K562 (cell line): ENCODE measurements around the gene DAB2IP. TPM values are rescaled to one million over a fixed set of nuclear protein-coding genes. Genes with fewer than 3 reads are reported as not detected.

Experiments
- ATAC-seq: fragments of 200-7000 bp; cut with Tn5 transposase; 3 replicates; pipeline ENCODE4 v1.9.1; 2020; ENCODE audit warnings: moderate library complexity
- BruUV-seq: library from RNA; stranded (reverse); fragments of 400-500 nt; replicated peaks from 2 replicates; lab custom pipeline; 2021; lab: Mats Ljungman, UMichigan
- CTCF ChIA-PET: fragments of 300-600 bp; formaldehyde crosslinking; extraction: SDS; loops from one replicate; lab custom pipeline; 2021; ENCODE audit warnings: low intra/inter-chr PET ratio; lab: Yijun Ruan, JAX
- POLR2A ChIA-PET: fragments of 300-600, 350-650 bp; sonication (Branson Sonifier 250); formaldehyde crosslinking; extraction: SDS; loops from one replicate; lab custom pipeline; 2021; ENCODE audit warnings: antibody characterized with exemption, inconsistent platforms; lab: Yijun Ruan, JAX
- DNase-seq, 4 experiments: peaks; one replicate each; pipeline versions ENCODE4 v3.0.0 to v3.0.0-alpha.2; 2011 to 2018; ENCODE audit warnings: low spot score in 3 of 4, mixed read lengths in 3 of 4; ENCODE audit errors: extremely low read depth in 1 of 4
- FAIRE-seq: peaks from 2 replicates; lab custom pipeline; 2011; peaks lifted over from hg19 to GRCh38; lab: Jason Lieb, UNC
- H2AFZ ChIP-seq: 2 replicates; pipeline ENCODE4 v1.6.0; 2011; ENCODE audit warnings: low read depth, low read length, control low read depth, inconsistent platforms
- H3K27ac ChIP-seq: fragments of 200-600 bp; 3 replicates; pipeline ENCODE4 v1.8.0; 2011; ENCODE audit warnings: low read depth, mild to moderate bottlenecking, control low read depth, inconsistent platforms, low read length, moderate library complexity, mixed read lengths; ENCODE audit errors: extremely low read depth
- H3K27me3 ChIP-seq, 2 experiments: fragments of 300-600 bp in 1 of 2; 2 replicates in 1 of 2; 3 replicates in 1 of 2; pipeline versions ENCODE4 v1.6.0 to v1.8.0; 2011; ENCODE audit warnings: inconsistent platforms in 2 of 2, low read length in 2 of 2, mild to moderate bottlenecking in 1 of 2, mixed read lengths in 1 of 2, moderate library complexity in 1 of 2; ENCODE audit not compliant: control insufficient read depth in 2 of 2, insufficient read depth in 2 of 2
- H3K36me3 ChIP-seq: fragments of 300-600 bp; 3 replicates; pipeline ENCODE4 v1.8.0; 2011; ENCODE audit warnings: mild to moderate bottlenecking, low read length, inconsistent platforms; ENCODE audit not compliant: control insufficient read depth, insufficient read depth
- H3K4me1 ChIP-seq, 2 experiments: fragments of 200-600 bp in 1 of 2; replicated peaks in 1 of 2; 2 replicates in 1 of 2; 3 replicates in 1 of 2; pipeline versions ENCODE4 v1.5.1 to v1.8.0; 2011; ENCODE audit warnings: inconsistent platforms in 2 of 2, low read length in 2 of 2, mild to moderate bottlenecking in 1 of 2, mixed read lengths in 1 of 2, moderate library complexity in 1 of 2; ENCODE audit not compliant: control insufficient read depth in 2 of 2, insufficient read depth in 2 of 2
- H3K4me2 ChIP-seq: 2 replicates; pipeline ENCODE4 v1.6.1; 2011; ENCODE audit warnings: low read length, control low read depth, inconsistent platforms, mixed read lengths; ENCODE audit not compliant: insufficient read depth
- H3K4me3 ChIP-seq: fragments of 200-600 bp; sonication (generic), shearing (Covaris generic); 2 replicates; pipeline ENCODE4 v1.5.1; 2016; ENCODE audit warnings: control low read depth, inconsistent platforms
- H3K79me2 ChIP-seq: fragments of 200-600 bp; 3 replicates; pipeline ENCODE4 v1.8.0; 2011; ENCODE audit warnings: low read length, inconsistent platforms; ENCODE audit not compliant: control insufficient read depth, insufficient read depth
- H3K9ac ChIP-seq, 2 experiments: 2 replicates each; pipeline versions ENCODE4 v1.6.0 to v1.6.1; 2011; ENCODE audit warnings: low read depth in 2 of 2, low read length in 2 of 2, control low read depth in 1 of 2, inconsistent platforms in 1 of 2, mild to moderate bottlenecking in 1 of 2, mixed read lengths in 1 of 2; ENCODE audit not compliant: insufficient read depth in 1 of 2
- H3K9me1 ChIP-seq: one replicate; pipeline ENCODE4 v1.6.0; 2011; ENCODE audit warnings: inconsistent platforms, mild to moderate bottlenecking, low read length, moderate library complexity; ENCODE audit not compliant: control insufficient read depth, insufficient read depth
- H3K9me3 ChIP-seq: replicated peaks from 2 replicates; pipeline ENCODE4 v1.5.1; 2011; ENCODE audit warnings: low read depth, low read length, inconsistent platforms; ENCODE audit not compliant: control insufficient read depth, insufficient read depth
- H4K20me1 ChIP-seq: replicated peaks from 2 replicates; pipeline ENCODE4 v1.6.1; 2011; ENCODE audit warnings: low read length, inconsistent platforms, mixed read lengths; ENCODE audit not compliant: control insufficient read depth, insufficient read depth
- MTA3 ChIP-seq: fragments of 450-650 bp; formaldehyde crosslinking; IDR thresholded peaks from 2 replicates; pipeline ENCODE4 v1.6.1; 2017; ENCODE audit warnings: mild to moderate bottlenecking, borderline replicate concordance
- NR4A1 ChIP-seq, 2 experiments: fragments of 250-450 bp in 1 of 2; fragments of 450-650 bp in 1 of 2; sonication (Bioruptor Pico) in 1 of 2; IDR thresholded peaks; 2 replicates each; pipeline versions ENCODE4 v1.4.0 to v1.6.1; 2016 to 2020; ENCODE audit warnings: mild to moderate bottlenecking in 2 of 2, missing compliant biosample characterization in 1 of 2, missing genetic modification characterization in 1 of 2, moderate library complexity in 1 of 2
- POU5F1 ChIP-seq: fragments of 150-350 bp; IDR thresholded peaks from 2 replicates; pipeline ENCODE4 v1.6.1; 2014; ENCODE audit warnings: borderline replicate concordance, low read length, low read depth, mild to moderate bottlenecking; ENCODE audit not compliant: partially characterized antibody
- RBM39 ChIP-seq: fragments of 200-400 bp; formaldehyde crosslinking; optimal IDR thresholded peaks from 2 replicates; pipeline ENCODE3; 2018; ENCODE audit warnings: low read depth, low read length
- ZNF253 ChIP-seq: fragments of 250-450 bp; sonication (Bioruptor Pico); conservative IDR thresholded peaks from 2 replicates; pipeline ENCODE4 v1.6.1; 2021; ENCODE audit warnings: mild to moderate bottlenecking
- ZNF311 ChIP-seq: fragments of 250-450 bp; sonication (Bioruptor Pico); IDR thresholded peaks from 2 replicates; pipeline ENCODE4 v1.4.0; 2020; ENCODE audit warnings: mild to moderate bottlenecking, moderate library complexity
- ZNF395 ChIP-seq: fragments of 200-800 bp; sonication (Bioruptor generic); IDR thresholded peaks from 2 replicates; pipeline ENCODE4 v1.6.1; 2017; ENCODE audit warnings: missing genetic modification characterization, missing compliant biosample characterization
- ZNF407 ChIP-seq: fragments of 450-650 bp; IDR thresholded peaks from 2 replicates; pipeline ENCODE4 v1.6.1; 2016; ENCODE audit warnings: low read depth
- whole genome bisulfite sequencing: fragments of 100-300 bp; shearing (Covaris generic); methylation state at CpG from one replicate; pipeline ENCODE4 v1.1.6; 2016; ENCODE audit warnings: low coverage, mixed read lengths; ENCODE audit not compliant: insufficient coverage; ENCODE audit errors: missing lambda C conversion rate; 5-methylcytosine and 5-hydroxymethylcytosine counted together
- in situ Hi-C: fragments of 300-500 bp; cut with MboI; formaldehyde crosslinking; loops from 4 replicates; pipeline ENCODE4 v1.15.0; 2018; ENCODE audit warnings: inconsistent platforms, mixed read lengths
- intact Hi-C: fragments of 100-400 bp; cut with micrococcal nuclease; formaldehyde crosslinking; loops from 2 replicates; pipeline ENCODE4 v1.14.2; 2022
- polyA plus RNA-seq, 8 experiments: library from polyadenylated mRNA; depleted of rRNA in 4 of 8; stranded (reverse) in 5 of 8; unstranded in 3 of 8; fragments of >200 nt; fragmentation: Nextera tagmentation in 2 of 8; fragmentation: Illumina TruSeq in 1 of 8; extraction: Ambion mirVana in 2 of 8; extraction: Trizol in 1 of 8; gene quantifications; 2 replicates each; pipeline versions ENCODE4 v1.2.1 to v1.2.3, GENCODE V29; 2011 to 2014; ENCODE audit warnings: inconsistent platforms in 1 of 8, missing spikeins in 1 of 8
- total RNA-seq, 7 experiments: library from RNA; depleted of rRNA in 6 of 7; stranded (reverse); fragments of >200 nt in 6 of 7; fragmentation: Illumina TruSeq in 2 of 7; extraction: Trizol in 2 of 7; gene quantifications; 2 replicates each; pipeline versions ENCODE4 v1.2.1 to v1.2.3, GENCODE V29; 2011 to 2021; ENCODE audit warnings: low replicate concordance in 1 of 7

Gene DAB2IP
- total and polyA plus RNA-seq, 9 of the 15 experiments (the other 6 are each of a cell fraction or from before 2014, with no cell fraction given), result 0.04 to 0.31 (median 0.08) TPM; not detected in 5

- no peak for TF ChIP-seq NR4A1 (CRISPR knock-in tag; IDR thresholded peaks at IDR 0.05)
- TF ChIP-seq NR4A1 (tag; IDR thresholded peaks at IDR 0.05), result no peak
- no peak for TF ChIP-seq ZNF253 (CRISPR knock-in tag)
- no peak for TF ChIP-seq ZNF311 (CRISPR knock-in tag)
- TF ChIP-seq POU5F1, result no peak
- TF ChIP-seq MTA3, result no peak
These were observed 37.2 kb downstream of the DAB2IP start (continued) for GRCh38 chr9:121688681-121689080.

GRCh38 chr9:121689461-121690157, 38.2 kb downstream of the DAB2IP start:
- Histone ChIP-seq H3K9me1 (no peaks in the 10 kb centered on the region), H3K4me3 (no peak overlapping the region), H2AFZ (no peak overlapping the region), H4K20me1 (peaks cover 27% of the 10 kb centered on the region), H3K4me2 (no peak overlapping the region), H3K27me3 (peaks cover 0 to 29% of the 10 kb centered on the region in 2 experiments; a peak in 3 of 5 replicates), H3K4me1 (no peaks in the 10 kb centered on the region), H3K27ac (no peak overlapping the region), H3K79me2 (no peaks in the 10 kb centered on the region), H3K9me3 (no peaks in the 10 kb centered on the region), H3K36me3 (no peaks in the 10 kb centered on the region), H3K9ac (no peak overlapping the region)
- no peak for ATAC-seq
- BruUV-seq, result no TSS peak
- DNase-seq, result no peak
- POLR2A ChIA-PET, result interaction anchor here (0.9 kb wide), 1 partner anchor 9 kb away, joined by 4 read pairs; no protein-coding TSS in a partner anchor
- in situ Hi-C loops (loop anchor here (5.0 to 25.0 kb wide), 2 partner anchors 137 to 648 kb away; no protein-coding TSS in a partner anchor), intact Hi-C loops (loop anchor here (10.0 kb wide), 1 partner anchor 165 kb away; no protein-coding TSS in a partner anchor)
- WGBS, result 14% methylated on average over 9 of the region's 9 CpGs
- CTCF ChIA-PET, result interaction anchor here (0.6 kb wide), 1 partner anchor 73 kb away, joined by 3 read pairs; no protein-coding TSS in a partner anchor
- no peak for FAIRE-seq
- TF ChIP-seq ZNF395 (no peak), RBM39 (no peak), ZNF407 (no peak)
